HCT116 (cell line): Measurements from ENCODE around the gene POLN. TPM values are rescaled to one million over a fixed set of nuclear protein-coding genes. Genes with fewer than 3 reads are reported as not detected.

Experiments used
- ATAC-seq: fragments of 200-7000 bp; cut with Tn5 transposase; 2 replicates; pipeline ENCODE4 v1.9.1; 2020; ENCODE audit warnings: mild to moderate bottlenecking, moderate library complexity
- BruUV-seq: library from RNA; stranded (reverse); fragments of 400-500 nt; replicated peaks from 2 replicates; lab custom pipeline; 2021; lab: Mats Ljungman, UMichigan
- CTCF ChIA-PET: fragments of 300-600 bp; sonication (Branson Sonifier 250); formaldehyde crosslinking; loops from one replicate; lab custom pipeline; 2021; ENCODE audit warnings: antibody characterized with exemption; lab: Charles Lee
- POLR2A ChIA-PET: fragments of 300-600, 350-600 bp; sonication (Branson Sonifier 250); formaldehyde crosslinking; loops from one replicate; lab custom pipeline; 2021; ENCODE audit warnings: antibody characterized with exemption; lab: Charles Lee
- RAD21 ChIA-PET, 2 experiments: fragments of 300-600 bp; sonication (Branson Sonifier 250); formaldehyde crosslinking; loops; one replicate each; lab custom pipeline; 2023; ENCODE audit warnings: low total read pairs in 2 of 2; ENCODE audit not compliant: uncharacterized antibody in 2 of 2, unreplicated experiment in 2 of 2, low non-redundant PET in 1 of 2; lab: Charles Lee
- DNase-seq: peaks from one replicate; pipeline ENCODE4 v3.0.0-alpha.2; 2010; ENCODE audit warnings: low read depth, low spot score
- H2AFZ ChIP-seq: fragments of 200-600 bp; shearing (Covaris generic), sonication (generic); 2 replicates; pipeline ENCODE4 v1.6.1; 2017; ENCODE audit warnings: low read depth, mixed run types, mixed read lengths, antibody characterized with exemption, low read length; ENCODE audit not compliant: poor library complexity, severe bottlenecking
- H3K27ac ChIP-seq: 2 replicates; pipeline ENCODE4 v1.5.1; 2012; ENCODE audit warnings: low read depth, low read length
- H3K27me3 ChIP-seq: fragments of 200-600 bp; sonication (generic); 2 replicates; pipeline ENCODE4 v1.6.1; 2016; ENCODE audit warnings: mixed run types, low read length, mixed read lengths; ENCODE audit not compliant: insufficient read depth
- H3K36me3 ChIP-seq, 2 experiments: fragments of 200-500 bp in 1 of 2; fragments of 200-600 bp in 1 of 2; sonication (Bioruptor generic) in 1 of 2; sonication (generic) in 1 of 2; 2 replicates each; pipeline versions ENCODE4 v1.5.1 to v1.6.1; 2014 to 2016; ENCODE audit warnings: low read length in 2 of 2, inconsistent platforms in 1 of 2, mixed read lengths in 1 of 2, mixed run types in 1 of 2; ENCODE audit not compliant: insufficient read depth in 2 of 2, control insufficient read depth in 1 of 2
- H3K4me1 ChIP-seq, 2 experiments: fragments of 200-600 bp in 1 of 2; sonication (generic) in 1 of 2; 2 replicates each; pipeline versions ENCODE4 v1.5.1 to v1.6.1; 2012 to 2017; ENCODE audit warnings: low read length in 2 of 2, inconsistent platforms in 1 of 2, mild to moderate bottlenecking in 1 of 2, mixed read lengths in 1 of 2, mixed run types in 1 of 2, moderate library complexity in 1 of 2; ENCODE audit not compliant: insufficient read depth in 2 of 2, control insufficient read depth in 1 of 2
- H3K4me2 ChIP-seq: fragments of 200-600 bp; sonication (generic); 2 replicates; pipeline ENCODE4 v1.6.1; 2017; ENCODE audit warnings: mixed run types, low read length, mixed read lengths
- H3K4me3 ChIP-seq, 2 experiments: fragments of 200-600 bp in 1 of 2; sonication (generic) in 1 of 2; replicated peaks in 1 of 2; 2 replicates each; pipeline ENCODE4 v1.5.1; 2011 to 2016; ENCODE audit warnings: low read length in 2 of 2, control low read depth in 1 of 2, low read depth in 1 of 2, mild to moderate bottlenecking in 1 of 2, mixed read lengths in 1 of 2, mixed run types in 1 of 2
- H3K79me2 ChIP-seq: fragments of 200-600 bp; sonication (generic); 2 replicates; pipeline ENCODE4 v1.6.1; 2017; ENCODE audit warnings: mild to moderate bottlenecking, mixed run types, low read length, moderate library complexity, mixed read lengths; ENCODE audit not compliant: insufficient read depth
- H3K9ac ChIP-seq: fragments of 200-600 bp; sonication (generic); 2 replicates; pipeline ENCODE4 v1.6.1; 2016; ENCODE audit warnings: low read length, mixed read lengths
- H3K9me2 ChIP-seq: fragments of 200-600 bp; sonication (generic), shearing (Covaris generic); 2 replicates; pipeline ENCODE4 v1.6.1; 2017; ENCODE audit warnings: mixed run types, mild to moderate bottlenecking, moderate library complexity; ENCODE audit not compliant: insufficient read depth
- H3K9me3 ChIP-seq, 2 experiments: fragments of 200-500 bp in 1 of 2; fragments of 200-600 bp in 1 of 2; sonication (Bioruptor generic) in 1 of 2; sonication (generic) in 1 of 2; 2 replicates each; pipeline ENCODE4 v1.6.1; 2014 to 2017; ENCODE audit warnings: low read length in 2 of 2, mixed read lengths in 2 of 2, inconsistent platforms in 1 of 2, low read depth in 1 of 2, mild to moderate bottlenecking in 1 of 2, mixed run types in 1 of 2, moderate library complexity in 1 of 2; ENCODE audit not compliant: control insufficient read depth in 1 of 2, insufficient read depth in 1 of 2
- H4K20me1 ChIP-seq: fragments of 200-600 bp; sonication (generic), shearing (Covaris generic); 2 replicates; pipeline ENCODE4 v1.6.1; 2017; ENCODE audit warnings: mixed run types, mild to moderate bottlenecking, moderate library complexity; ENCODE audit not compliant: insufficient read depth
- CBX3 ChIP-seq: IDR thresholded peaks from 2 replicates; pipeline ENCODE4 v1.6.1; 2012; ENCODE audit warnings: low read depth
- ELF1 ChIP-seq: IDR thresholded peaks from 2 replicates; pipeline ENCODE4 v1.6.1; 2012; ENCODE audit warnings: low read depth, borderline replicate concordance
- EZH2 ChIP-seq: fragments of 200-600 bp; sonication (generic); IDR thresholded peaks from 2 replicates; pipeline ENCODE4 v1.6.1; 2017; ENCODE audit warnings: antibody characterized with exemption, mixed run types
- FOSL1 ChIP-seq: IDR thresholded peaks from 2 replicates; pipeline ENCODE4 v1.6.1; 2012; ENCODE audit warnings: low read depth
- JUND ChIP-seq: IDR thresholded peaks from 2 replicates; pipeline ENCODE4 v1.6.1; 2012
- POLR2A ChIP-seq: IDR thresholded peaks from 2 replicates; pipeline ENCODE4 v1.7.0; 2011; ENCODE audit warnings: borderline replicate concordance; ENCODE audit not compliant: insufficient read depth, insufficient read length; ENCODE audit errors: extremely low read depth
- POLR2AphosphoS5 ChIP-seq: IDR thresholded peaks from 2 replicates; pipeline ENCODE4 v1.6.1; 2011; ENCODE audit warnings: mild to moderate bottlenecking, low read depth, low read length, moderate library complexity
- RAD21 ChIP-seq: IDR thresholded peaks from 2 replicates; pipeline ENCODE4 v1.6.1; 2012; ENCODE audit warnings: low read depth, mild to moderate bottlenecking
- SIN3A ChIP-seq: IDR thresholded peaks from 2 replicates; pipeline ENCODE4 v1.6.1; 2012; ENCODE audit warnings: low read depth
- SP1 ChIP-seq: IDR thresholded peaks from 2 replicates; pipeline ENCODE4 v1.6.1; 2012; ENCODE audit warnings: low read depth
- SRF ChIP-seq: IDR thresholded peaks from 2 replicates; pipeline ENCODE4 v1.6.1; 2012; ENCODE audit warnings: low read depth
- TCF7L2 ChIP-seq: IDR thresholded peaks from 2 replicates; pipeline ENCODE4 v1.7.0; 2011; ENCODE audit warnings: borderline replicate concordance, inconsistent platforms; ENCODE audit not compliant: insufficient read depth, insufficient read length; ENCODE audit errors: extremely low read depth
- YY1 ChIP-seq: IDR thresholded peaks from 2 replicates; pipeline ENCODE4 v1.6.1; 2011; ENCODE audit warnings: low read length, low read depth, moderate library complexity, mild to moderate bottlenecking; ENCODE audit not compliant: insufficient replicate concordance; ENCODE audit errors: extremely low read depth
- ZFX ChIP-seq: fragments of 450-650 bp; IDR thresholded peaks from 2 replicates; pipeline ENCODE4 v1.6.1; 2017
- intact Hi-C: fragments of 100-400 bp; cut with micrococcal nuclease; formaldehyde crosslinking; loops from 2 replicates; pipeline ENCODE4 v1.10.0; 2022
- total RNA-seq: library from RNA; stranded (reverse); gene quantifications from one replicate; pipeline ENCODE4 v1.2.1, GENCODE V29; 2021; ENCODE audit not compliant: unreplicated experiment
- TF ChIP-seq, protein P1 (sequence below): IDR thresholded peaks from 2 replicates; pipeline ENCODE4 v1.6.1; 2012
- TF ChIP-seq, protein P2 (sequence below): IDR thresholded peaks from 2 replicates; pipeline ENCODE4 v1.6.1; 2012; ENCODE audit warnings: low read depth
- TF ChIP-seq, protein P3 (sequence below): IDR thresholded peaks from 2 replicates; pipeline ENCODE4 v1.6.1; 2011; ENCODE audit warnings: mild to moderate bottlenecking, low read length, moderate library complexity; ENCODE audit not compliant: insufficient replicate concordance; ENCODE audit errors: extremely low read depth

POLN gene
- total RNA-seq, 1 experiment from 2014 or later = 3.1 TPM

DNA sequence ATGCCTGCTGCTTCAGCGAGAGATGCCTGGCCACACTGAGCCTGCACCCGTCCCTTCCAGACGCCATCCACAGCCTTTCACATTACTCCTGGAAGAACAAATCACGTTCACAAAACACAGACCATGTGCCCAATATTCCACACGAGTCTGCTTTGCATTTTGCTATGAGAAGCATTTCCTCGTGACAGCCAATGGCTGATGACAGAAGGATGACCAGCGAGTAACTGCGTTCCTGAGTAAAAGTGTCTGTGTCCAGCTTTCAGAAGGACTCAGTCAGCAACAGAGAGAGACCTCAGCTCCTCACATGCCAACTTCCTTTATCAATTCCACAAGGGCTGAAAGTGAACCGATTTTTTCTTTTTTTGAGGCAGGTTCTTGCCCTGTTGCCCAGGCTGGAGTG is 163.3 kb downstream of the POLN start:
- BruUV-seq = no TSS peak
- CTCF ChIA-PET = no interaction called here
- no peaks in the 10 kb centered on the region for H4K20me1 ChIP-seq
- intact Hi-C loops = no loop called here
- H3K9ac ChIP-seq = no peak overlapping the region
- RAD21 ChIA-PET = no interaction called here
- no peak for ATAC-seq
- no peaks in the 10 kb centered on the region for H3K27me3 ChIP-seq
- no peak overlapping the region for H3K4me3 ChIP-seq
- H2AFZ ChIP-seq = no peak overlapping the region
- H3K9me3 ChIP-seq = no peaks in the 10 kb centered on the region
- no peak for TF ChIP-seq POLR2AphosphoS5
- TF ChIP-seq, protein P1, sequence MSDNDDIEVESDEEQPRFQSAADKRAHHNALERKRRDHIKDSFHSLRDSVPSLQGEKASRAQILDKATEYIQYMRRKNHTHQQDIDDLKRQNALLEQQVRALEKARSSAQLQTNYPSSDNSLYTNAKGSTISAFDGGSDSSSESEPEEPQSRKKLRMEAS = no peak
- TF ChIP-seq CBX3 = no peak
- TF ChIP-seq SIN3A = no peak
- no peak for TF ChIP-seq SP1
- no peak for TF ChIP-seq YY1
- no peak for TF ChIP-seq SRF
- no peak for TF ChIP-seq POLR2A
- TF ChIP-seq, protein P2, sequence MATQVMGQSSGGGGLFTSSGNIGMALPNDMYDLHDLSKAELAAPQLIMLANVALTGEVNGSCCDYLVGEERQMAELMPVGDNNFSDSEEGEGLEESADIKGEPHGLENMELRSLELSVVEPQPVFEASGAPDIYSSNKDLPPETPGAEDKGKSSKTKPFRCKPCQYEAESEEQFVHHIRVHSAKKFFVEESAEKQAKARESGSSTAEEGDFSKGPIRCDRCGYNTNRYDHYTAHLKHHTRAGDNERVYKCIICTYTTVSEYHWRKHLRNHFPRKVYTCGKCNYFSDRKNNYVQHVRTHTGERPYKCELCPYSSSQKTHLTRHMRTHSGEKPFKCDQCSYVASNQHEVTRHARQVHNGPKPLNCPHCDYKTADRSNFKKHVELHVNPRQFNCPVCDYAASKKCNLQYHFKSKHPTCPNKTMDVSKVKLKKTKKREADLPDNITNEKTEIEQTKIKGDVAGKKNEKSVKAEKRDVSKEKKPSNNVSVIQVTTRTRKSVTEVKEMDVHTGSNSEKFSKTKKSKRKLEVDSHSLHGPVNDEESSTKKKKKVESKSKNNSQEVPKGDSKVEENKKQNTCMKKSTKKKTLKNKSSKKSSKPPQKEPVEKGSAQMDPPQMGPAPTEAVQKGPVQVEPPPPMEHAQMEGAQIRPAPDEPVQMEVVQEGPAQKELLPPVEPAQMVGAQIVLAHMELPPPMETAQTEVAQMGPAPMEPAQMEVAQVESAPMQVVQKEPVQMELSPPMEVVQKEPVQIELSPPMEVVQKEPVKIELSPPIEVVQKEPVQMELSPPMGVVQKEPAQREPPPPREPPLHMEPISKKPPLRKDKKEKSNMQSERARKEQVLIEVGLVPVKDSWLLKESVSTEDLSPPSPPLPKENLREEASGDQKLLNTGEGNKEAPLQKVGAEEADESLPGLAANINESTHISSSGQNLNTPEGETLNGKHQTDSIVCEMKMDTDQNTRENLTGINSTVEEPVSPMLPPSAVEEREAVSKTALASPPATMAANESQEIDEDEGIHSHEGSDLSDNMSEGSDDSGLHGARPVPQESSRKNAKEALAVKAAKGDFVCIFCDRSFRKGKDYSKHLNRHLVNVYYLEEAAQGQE = no peak
- TF ChIP-seq FOSL1 = no peak
- no peak for TF ChIP-seq RAD21
- no peak for TF ChIP-seq TCF7L2
- TF ChIP-seq, protein P3, sequence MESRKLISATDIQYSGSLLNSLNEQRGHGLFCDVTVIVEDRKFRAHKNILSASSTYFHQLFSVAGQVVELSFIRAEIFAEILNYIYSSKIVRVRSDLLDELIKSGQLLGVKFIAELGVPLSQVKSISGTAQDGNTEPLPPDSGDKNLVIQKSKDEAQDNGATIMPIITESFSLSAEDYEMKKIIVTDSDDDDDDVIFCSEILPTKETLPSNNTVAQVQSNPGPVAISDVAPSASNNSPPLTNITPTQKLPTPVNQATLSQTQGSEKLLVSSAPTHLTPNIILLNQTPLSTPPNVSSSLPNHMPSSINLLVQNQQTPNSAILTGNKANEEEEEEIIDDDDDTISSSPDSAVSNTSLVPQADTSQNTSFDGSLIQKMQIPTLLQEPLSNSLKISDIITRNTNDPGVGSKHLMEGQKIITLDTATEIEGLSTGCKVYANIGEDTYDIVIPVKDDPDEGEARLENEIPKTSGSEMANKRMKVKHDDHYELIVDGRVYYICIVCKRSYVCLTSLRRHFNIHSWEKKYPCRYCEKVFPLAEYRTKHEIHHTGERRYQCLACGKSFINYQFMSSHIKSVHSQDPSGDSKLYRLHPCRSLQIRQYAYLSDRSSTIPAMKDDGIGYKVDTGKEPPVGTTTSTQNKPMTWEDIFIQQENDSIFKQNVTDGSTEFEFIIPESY = no peak
- no peak for TF ChIP-seq ELF1
- TF ChIP-seq ZFX = no peak
- no peak for TF ChIP-seq JUND
- TF ChIP-seq EZH2 = no peak
- TF ChIP-seq, all 23 proteins: peak for 0
- Histone ChIP-seq H3K79me2 (no peaks in the 10 kb centered on the region), H3K36me3 (no peaks in the 10 kb centered on the region), H3K4me2 (no peak overlapping the region), H3K4me1 (no peaks in the 10 kb centered on the region), H3K27ac (no peak overlapping the region), H3K9me2 (no peaks in the 10 kb centered on the region)
- POLR2A ChIA-PET = no interaction called here
- DNase-seq = no peak
